Left ventricle myocardium superior (tissue), 1 donor: Measurements from ENCODE around the gene CPLX4. TPM values are rescaled to one million over a fixed set of nuclear protein-coding genes. Genes with fewer than 3 reads are reported as not detected.
A peak's percentile ranks its signal among the peaks of the same experiment; 100 is the strongest.

Experiments used
- ATAC-seq: fragments of 200-7000 bp; cut with Tn5 transposase; one replicate; pipeline ENCODE4 v1.9.1; 2020; ENCODE audit warnings: mild to moderate bottlenecking, moderate library complexity
- DNase-seq: peaks from one replicate; pipeline ENCODE4 v3.0.0-alpha.2; 2020
- intact Hi-C: fragments of 100-400 bp; cut with micrococcal nuclease; formaldehyde crosslinking; loops from one replicate; pipeline ENCODE4 v1.11.0; 2022
- long read RNA-seq: library from polyadenylated mRNA; unstranded; transcript quantifications from one replicate; pipeline ENCODE4 v2.0.0, GENCODE V29; 2021
- total RNA-seq: library from RNA; stranded (reverse); fragmentation: NEBNext Ultra II Directional; extraction: Animal tissue kit (Norgen Biotek cat#: 25700); gene quantifications from one replicate; pipeline ENCODE4 v1.2.1, GENCODE V29; 2021
- donor health status: DM: no; HTN: yes; CAD: no; lungs with severe emphysema.

The CPLX4 gene
- total RNA-seq, result not detected
- long read RNA-seq, result 0 reads

- intact Hi-C loops, result no loop called here
- no peak for ATAC-seq
- no peak for DNase-seq
Measured at GRCh38 chr18:59318460-59319050, at the start of gene CPLX4. Gene CPLX4 (minus strand): TSS chr18:59318649. CDS start chr18:59318462, 187 bp downstream.

GRCh38 chr18:59360381-59360780 is 41.9 kb upstream of the CPLX4 start:
- ATAC-seq (no peak), DNase-seq (no peak)
- intact Hi-C loops, result no loop called here

GRCh38 chr18:59359576-59359952 is 41.1 kb upstream of the CPLX4 start:
- ATAC-seq (peak; percentile 26), DNase-seq (no peak)
- intact Hi-C loops, result no loop called here

- ATAC-seq (peak; percentile 100), DNase-seq (peak; percentile 99)
- intact Hi-C loops, result no loop called here
Measured at GRCh38 chr18:59358712-59359575, 40.5 kb upstream of the CPLX4 start, which contains the start of gene LMAN1. Gene LMAN1 (minus strand): TSS chr18:59359265. CDS start chr18:59359244, 21 bp downstream.

- DNase-seq, result no peak
- intact Hi-C loops, result no loop called here
- ATAC-seq, result no peak
Measured at GRCh38 chr18:59358414-59358711, 39.9 kb upstream of the CPLX4 start.

- ATAC-seq (no peak), DNase-seq (no peak)
- intact Hi-C loops, result no loop called here
Measured at GRCh38 chr18:59357928-59358327, 39.5 kb upstream of the CPLX4 start.

GRCh38 chr18:59354731-59355130 is 36.3 kb upstream of the CPLX4 start:
- intact Hi-C loops, result no loop called here
- no peak for DNase-seq
- ATAC-seq, result no peak

GRCh38 chr18:59353079-59353680 is 34.7 kb upstream of the CPLX4 start:
- no peak for DNase-seq
- intact Hi-C loops, result no loop called here
- ATAC-seq, result no peak

GRCh38 chr18:59352250-59352855 is 33.9 kb upstream of the CPLX4 start:
- ATAC-seq (no peak), DNase-seq (no peak)
- intact Hi-C loops, result no loop called here

- ATAC-seq (no peak), DNase-seq (no peak)
- intact Hi-C loops, result no loop called here
Measured at GRCh38 chr18:59345556-59345955, 27.1 kb upstream of the CPLX4 start.

- ATAC-seq, result no peak
Measured at GRCh38 chr18:59344996-59345395, 26.5 kb upstream of the CPLX4 start.

GRCh38 chr18:59343926-59344325 is 25.5 kb upstream of the CPLX4 start:
- DNase-seq (no peak), ATAC-seq (no peak)
- intact Hi-C loops, result no loop called here

More at GRCh38 chr18:59344996-59345395, 26.5 kb upstream of the CPLX4 start:
- intact Hi-C loops, result no loop called here
- no peak for DNase-seq

- DNase-seq (no peak), ATAC-seq (no peak)
- intact Hi-C loops, result no loop called here
Measured at GRCh38 chr18:59340817-59341216, 22.4 kb upstream of the CPLX4 start.

GRCh38 chr18:59340312-59340711 is 21.9 kb upstream of the CPLX4 start:
- ATAC-seq (no peak), DNase-seq (no peak)
- intact Hi-C loops, result no loop called here

- peak; percentile 57 for ATAC-seq
- intact Hi-C loops, result no loop called here
- no peak for DNase-seq
Measured at GRCh38 chr18:59332986-59333385, 14.5 kb upstream of the CPLX4 start.

GRCh38 chr18:59328683-59329082 is 10.2 kb upstream of the CPLX4 start:
- DNase-seq, result no peak
- ATAC-seq, result no peak
- intact Hi-C loops, result no loop called here

- ATAC-seq, result no peak
- no peak for DNase-seq
- intact Hi-C loops, result no loop called here
Measured at GRCh38 chr18:59325965-59326364, 7.5 kb upstream of the CPLX4 start.

GRCh38 chr18:59324623-59324971 is 6.1 kb upstream of the CPLX4 start:
- ATAC-seq (no peak), DNase-seq (no peak)
- intact Hi-C loops, result no loop called here

GRCh38 chr18:59323931-59324622 is 5.6 kb upstream of the CPLX4 start:
- DNase-seq (no peak), ATAC-seq (no peak)
- intact Hi-C loops, result no loop called here

GRCh38 chr18:59311631-59312030 is 6.8 kb downstream of the CPLX4 start:
- DNase-seq (no peak), ATAC-seq (no peak)
- intact Hi-C loops, result no loop called here
